Nephron progenitor cell (in vitro differentiated cells): Measurements from ENCODE around the gene CNOT10.
"Not testable (repeated sequence)": the region's sequence is repeated elsewhere in the genome, so short reads cannot be mapped to it uniquely, and the experiment has no call there.

Experiments
- DNase-seq: peaks from one replicate; pipeline ENCODE4 v3.0.0; 2021
- H3K27ac Mint-ChIP-seq: 2 replicates; pipeline ENCODE4 v1.8.0; 2021; ENCODE audit warnings: mild to moderate bottlenecking, moderate library complexity, mixed read lengths
- H3K27me3 Mint-ChIP-seq: 2 replicates; pipeline ENCODE4 v1.8.0; 2021; ENCODE audit warnings: mild to moderate bottlenecking, low read depth, mixed read lengths; ENCODE audit not compliant: poor library complexity
- H3K36me3 Mint-ChIP-seq: 2 replicates; pipeline ENCODE4 v1.8.0; 2021; ENCODE audit warnings: low read depth, mixed read lengths
- H3K4me1 Mint-ChIP-seq: 2 replicates; pipeline ENCODE4 v1.8.0; 2021; ENCODE audit warnings: mixed read lengths
- H3K4me3 Mint-ChIP-seq: 2 replicates; pipeline ENCODE4 v1.8.0; 2021; ENCODE audit warnings: mild to moderate bottlenecking, moderate library complexity, mixed read lengths
- H3K9me3 Mint-ChIP-seq: 2 replicates; pipeline ENCODE4 v1.8.0; 2021; ENCODE audit warnings: mild to moderate bottlenecking, moderate library complexity, mixed read lengths
- CTCF ChIP-seq: fragments of 200-600 bp; sonication (generic); IDR thresholded peaks from 2 replicates; pipeline ENCODE4 v1.5.0; 2021; ENCODE audit warnings: antibody characterized with exemption

Gene CNOT10

GRCh38 chr3:32733631-32734229, 48.7 kb downstream of the CNOT10 start:
- Mint-ChIP-seq H3K27ac (no peak overlapping the region), H3K9me3 (peaks cover 4% of the 10 kb centered on the region), H3K4me3 (no peak overlapping the region), H3K27me3 (no peaks in the 10 kb centered on the region), H3K36me3 (peaks cover 68% of the 10 kb centered on the region), H3K4me1 (peaks cover 6% of the 10 kb centered on the region)
- peak; percentile 65 for TF ChIP-seq CTCF
- DNase-seq = no peak

GRCh38 chr3:32734756-32735155, 49.8 kb downstream of the CNOT10 start:
- no peak for TF ChIP-seq CTCF
- DNase-seq = no peak
- Mint-ChIP-seq H3K36me3 (peaks cover 68% of the 10 kb centered on the region), H3K27ac (peak overlapping the region; percentile 69), H3K4me1 (peaks cover 6% of the 10 kb centered on the region), H3K9me3 (no peaks in the 10 kb centered on the region), H3K4me3 (no peak overlapping the region), H3K27me3 (no peaks in the 10 kb centered on the region)

GRCh38 chr3:32743470-32743869, 58.5 kb downstream of the CNOT10 start:
- H3K4me3 Mint-ChIP-seq, H3K9me3 Mint-ChIP-seq, DNase-seq, H3K27me3 Mint-ChIP-seq, H3K4me1 Mint-ChIP-seq: not testable (repeated sequence)
- Mint-ChIP-seq H3K36me3 (peaks cover 78% of the 10 kb centered on the region), H3K27ac (peak overlapping the region; percentile 7)

- peak overlapping the region; percentile 7 for H3K27ac Mint-ChIP-seq
Measured at GRCh38 chr3:32743934-32744333, 58.9 kb downstream of the CNOT10 start.

GRCh38 chr3:32751377-32751776, 66.4 kb downstream of the CNOT10 start:
- TF ChIP-seq CTCF = no peak
- Mint-ChIP-seq H3K9me3 (no peaks in the 10 kb centered on the region), H3K4me1 (peaks cover 6% of the 10 kb centered on the region), H3K4me3 (no peak overlapping the region), H3K27ac (no peak overlapping the region), H3K27me3 (no peaks in the 10 kb centered on the region), H3K36me3 (peaks cover 49% of the 10 kb centered on the region)
- DNase-seq = no peak

More at GRCh38 chr3:32743934-32744333, 58.9 kb downstream of the CNOT10 start:
- H3K36me3 Mint-ChIP-seq = peaks cover 74% of the 10 kb centered on the region
- H3K4me3 Mint-ChIP-seq = no peak overlapping the region
- DNase-seq = no peak
- H3K27me3 Mint-ChIP-seq = no peaks in the 10 kb centered on the region
- no peaks in the 10 kb centered on the region for H3K9me3 Mint-ChIP-seq
- no peak for TF ChIP-seq CTCF
- peaks cover 6% of the 10 kb centered on the region for H3K4me1 Mint-ChIP-seq

DNA sequence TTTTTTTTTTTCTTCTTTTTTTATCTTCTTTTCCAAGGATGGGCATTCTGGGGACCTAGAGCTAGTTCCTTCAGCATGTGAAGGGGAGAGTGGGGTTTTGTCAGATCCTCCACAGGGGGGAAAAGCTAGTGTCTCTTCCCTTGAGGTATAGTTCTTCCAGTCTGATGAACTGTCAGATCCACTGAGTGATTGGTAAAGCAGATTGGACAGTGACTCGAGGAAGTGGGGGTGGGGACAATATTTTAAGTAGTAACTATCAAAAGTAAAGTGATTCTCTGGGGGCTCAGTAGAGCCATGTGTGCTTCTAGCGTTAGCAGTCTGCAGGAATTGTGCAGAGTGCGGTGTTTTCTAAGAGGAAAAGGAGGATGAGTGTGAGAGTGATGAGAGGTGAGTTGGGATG, 70.8 kb downstream of the CNOT10 start:
- H3K4me3 Mint-ChIP-seq = no peak overlapping the region
- no peak for DNase-seq

More for the DNA sequence above, 70.8 kb downstream of the CNOT10 start:
- H3K36me3 Mint-ChIP-seq = peaks cover 47% of the 10 kb centered on the region
- no peaks in the 10 kb centered on the region for H3K9me3 Mint-ChIP-seq
- peaks cover 6% of the 10 kb centered on the region for H3K4me1 Mint-ChIP-seq
- peak overlapping the region; percentile 86 for H3K27ac Mint-ChIP-seq
- no peak for TF ChIP-seq CTCF
- H3K27me3 Mint-ChIP-seq = peaks cover 4% of the 10 kb centered on the region
